GM21367 (cell line): ENCODE data around the gene PCSK4.
A peak's percentile ranks its signal among the peaks of the same experiment; 100 is the strongest.
"Not testable (repeated sequence)": the region's sequence is repeated elsewhere in the genome, so short reads cannot be mapped to it uniquely, and the experiment has no call there.

Source experiments
- ATAC-seq: cut with Tn5 transposase; IDR thresholded peaks from one replicate; pipeline ENCODE4 v1.9.1; 2021; ENCODE audit not compliant: unreplicated experiment

PCSK4 gene

DNA sequence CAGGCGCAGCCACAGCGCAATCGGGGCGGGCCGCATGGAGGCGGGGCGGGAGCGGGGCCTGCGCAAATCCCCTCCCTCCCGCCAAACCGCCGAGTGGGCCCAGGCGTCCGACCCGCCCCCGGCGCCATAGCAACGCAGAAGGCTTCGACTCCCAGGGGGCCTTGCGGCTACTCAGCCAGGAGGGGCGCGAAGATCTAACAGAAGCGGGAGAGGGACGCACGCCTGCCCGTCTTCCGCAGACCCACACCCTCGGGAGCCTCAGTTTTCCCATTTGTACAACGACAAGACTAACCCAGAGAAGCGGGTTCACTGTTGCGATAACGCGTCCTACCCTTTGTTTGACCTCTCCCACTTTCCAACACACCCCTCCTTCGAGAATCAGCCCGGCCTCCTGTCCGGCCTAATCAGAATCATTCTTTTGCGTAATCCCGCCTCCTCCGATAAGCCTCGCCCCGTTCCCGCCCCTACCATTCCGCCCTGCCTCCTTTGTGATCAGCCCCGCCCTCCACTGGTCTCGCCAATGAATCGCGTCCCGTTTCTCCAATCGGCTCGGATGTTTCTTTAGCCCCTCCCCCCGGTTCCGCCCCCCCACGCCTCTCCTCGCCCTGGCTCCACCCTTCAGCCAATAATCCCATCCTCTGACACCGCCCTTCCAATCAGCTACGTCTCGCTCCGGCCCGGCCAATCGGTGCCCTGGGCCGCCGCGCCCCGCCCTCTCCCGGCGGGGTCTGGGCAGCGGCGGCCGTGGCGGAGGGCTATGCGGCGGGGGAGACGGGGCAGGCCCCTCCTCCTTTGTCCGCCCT lies at the start of gene PCSK4:
PCSK4 (minus strand) TSS at position 40 of the 803 bp plus-strand sequence; CDS start at position 36, 4 bp downstream.
- peak; percentile 75 for ATAC-seq

DNA sequence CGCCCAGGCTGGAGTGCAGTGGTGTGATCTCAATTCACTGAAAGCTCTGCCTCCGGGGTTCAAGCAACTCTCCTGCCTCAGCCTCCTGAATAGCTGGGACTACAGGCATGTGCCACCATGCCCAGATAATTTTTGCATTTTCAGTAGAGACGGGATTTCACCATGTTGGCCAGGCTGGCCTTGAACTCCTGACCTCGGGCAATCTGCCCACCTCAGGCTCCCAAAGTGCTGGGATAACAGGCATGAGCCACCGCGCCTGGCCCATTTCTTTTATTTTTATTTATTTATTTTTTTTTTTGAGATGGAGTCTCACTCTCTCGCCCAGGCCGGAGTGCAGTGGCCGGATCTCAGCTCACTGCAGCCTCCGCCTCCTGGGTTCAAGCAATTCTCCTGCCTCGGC lies 49.6 kb upstream of the PCSK4 start:
- not testable (repeated sequence) for ATAC-seq

- ATAC-seq: no peak
These were observed 48.8 kb upstream of the PCSK4 start for GRCh38 chr19:1538978-1539377.

- not testable (repeated sequence) for ATAC-seq
These were observed 45.5 kb upstream of the PCSK4 start for GRCh38 chr19:1535699-1536098.

GRCh38 chr19:1534972-1535371 lies 44.8 kb upstream of the PCSK4 start:
- no peak for ATAC-seq

- no peak for ATAC-seq
These were observed 43.5 kb upstream of the PCSK4 start for GRCh38 chr19:1533510-1534150.

- ATAC-seq: no peak
These were observed 41.9 kb upstream of the PCSK4 start for GRCh38 chr19:1532003-1532402.

DNA sequence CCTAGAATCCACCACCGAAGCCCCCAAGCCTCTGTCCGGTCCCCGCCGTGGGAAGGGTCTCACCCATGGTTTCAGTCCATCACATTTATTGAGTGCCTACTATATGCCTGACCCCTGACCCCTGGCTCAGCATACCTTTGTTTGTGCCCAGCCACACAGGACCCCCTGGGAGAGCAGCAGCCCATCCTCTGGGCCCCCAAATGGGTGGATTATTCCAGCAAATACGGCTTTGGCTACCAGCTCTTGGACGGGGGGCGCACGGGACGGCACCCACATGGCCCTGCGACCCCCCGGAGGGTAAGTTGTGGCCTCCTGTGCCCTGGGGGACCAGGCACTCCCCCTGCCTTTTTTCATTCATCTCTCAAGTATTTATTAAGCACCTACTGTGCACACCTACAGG lies 41.4 kb upstream of the PCSK4 start:
- no peak for ATAC-seq

DNA sequence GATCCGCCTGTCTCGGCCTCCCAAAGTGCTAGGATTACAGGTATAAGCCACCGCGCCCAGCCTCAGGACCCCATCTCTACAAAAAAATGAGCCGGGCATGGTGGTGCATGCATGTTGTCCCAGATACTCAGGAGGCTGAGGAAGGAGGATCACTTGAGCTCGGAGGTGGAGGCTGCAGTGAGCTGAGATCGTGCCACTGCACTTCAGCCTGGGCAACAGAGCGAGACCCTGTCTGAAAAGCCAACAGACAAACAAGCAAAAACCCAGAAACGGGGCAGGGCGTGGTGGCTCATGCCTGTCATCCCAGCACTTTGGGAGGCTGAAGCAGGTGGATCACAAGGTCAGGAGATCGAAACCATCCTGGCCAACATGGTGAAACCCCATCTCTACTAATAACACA lies 40.7 kb upstream of the PCSK4 start:
- ATAC-seq: not testable (repeated sequence)

DNA sequence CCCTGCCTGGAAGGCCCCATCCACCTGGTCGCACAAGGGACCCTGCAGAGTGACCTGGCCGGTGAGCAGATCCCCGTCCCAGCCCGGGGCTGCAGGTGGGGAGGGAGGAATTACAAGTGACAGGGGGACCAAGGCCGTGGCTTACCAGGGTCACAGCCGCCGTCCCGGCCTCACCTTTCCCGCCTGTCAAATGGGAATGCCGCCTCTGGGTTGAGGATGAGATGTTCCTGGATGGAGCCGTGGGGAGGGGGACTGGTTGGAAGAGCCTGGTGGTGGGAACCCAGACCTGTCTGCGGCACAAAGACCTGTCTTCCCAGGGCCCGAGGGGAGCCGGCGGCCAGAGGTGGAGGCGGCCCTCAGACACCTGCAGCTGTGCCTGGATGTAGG lies 39.3 kb upstream of the PCSK4 start:
- no peak for ATAC-seq

DNA sequence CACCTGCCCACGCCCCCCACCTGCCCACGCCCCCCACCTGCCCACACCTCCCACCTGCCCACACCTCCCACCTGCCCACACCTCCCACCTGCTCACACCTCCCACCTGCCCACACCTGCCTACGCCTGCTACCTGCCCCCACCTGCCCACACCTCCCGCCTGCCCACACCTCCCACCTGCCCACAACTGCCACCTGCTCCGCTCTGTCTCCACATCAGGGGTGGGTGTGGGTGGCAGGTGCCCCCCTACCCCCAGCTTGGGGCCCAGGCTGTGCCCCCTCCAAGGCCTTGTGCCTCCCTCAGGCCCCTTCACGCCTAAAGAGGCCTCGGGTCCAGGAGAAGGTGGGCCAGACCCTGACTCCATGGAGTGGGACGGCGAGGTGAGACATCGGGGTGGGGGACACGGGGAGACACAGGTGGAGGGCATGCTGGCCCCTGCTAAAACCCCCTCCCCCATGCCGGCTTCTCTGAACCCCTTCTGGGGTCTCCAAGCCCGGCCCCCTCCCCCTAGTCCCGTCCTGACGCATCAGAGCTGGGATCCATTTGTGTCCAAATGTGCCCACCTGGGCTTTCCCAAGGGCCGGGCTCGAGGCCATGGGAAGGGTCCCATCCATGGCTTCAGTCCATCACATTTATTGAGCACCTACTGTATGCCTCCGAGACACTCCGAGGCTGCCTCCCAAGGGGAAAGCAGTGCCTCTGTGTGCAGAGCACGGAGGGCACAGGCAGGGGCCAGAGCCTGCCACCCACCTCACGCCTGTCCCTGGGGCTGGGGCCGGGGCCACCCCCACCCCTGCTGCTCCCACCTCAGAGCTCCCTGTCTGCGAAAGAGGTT lies 38.7 kb upstream of the PCSK4 start:
- no peak for ATAC-seq

- no peak for ATAC-seq
These were observed 37.6 kb upstream of the PCSK4 start for GRCh38 chr19:1527650-1528309.

GRCh38 chr19:1526979-1527649 lies 37.0 kb upstream of the PCSK4 start:
- ATAC-seq: no peak

DNA sequence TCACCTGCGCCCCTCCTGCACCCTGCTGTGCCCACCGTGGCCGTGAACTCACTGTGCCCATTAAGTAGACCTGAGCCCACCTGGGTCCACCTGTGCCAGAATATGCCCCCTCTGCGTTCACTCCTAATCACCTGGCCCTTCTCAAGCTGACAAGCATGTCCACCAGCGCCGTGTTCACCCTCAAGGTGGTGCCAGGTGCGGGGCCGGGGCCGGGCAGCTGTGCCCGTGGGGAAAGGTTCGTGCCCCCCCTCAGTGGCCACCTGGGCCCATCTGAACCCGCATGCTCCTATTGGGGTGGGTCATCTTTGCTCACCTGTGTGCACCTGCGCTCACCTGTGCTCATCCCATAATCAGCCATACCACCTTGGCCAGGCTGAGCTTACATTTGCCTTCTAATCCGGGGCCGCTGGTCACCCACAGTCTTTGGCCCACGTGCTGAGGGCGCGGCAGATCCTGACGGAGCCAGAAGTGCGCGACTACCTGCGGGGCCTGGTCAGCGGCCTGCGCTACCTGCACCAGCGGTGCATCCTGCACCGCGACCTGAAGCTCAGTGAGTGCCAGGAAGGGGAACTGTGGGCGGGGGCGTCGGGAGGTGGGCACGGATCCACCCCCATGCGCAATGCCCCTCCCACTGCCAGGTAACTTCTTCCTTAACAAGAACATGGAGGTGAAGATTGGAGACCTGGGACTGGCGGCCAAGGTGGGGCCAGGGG lies 36.1 kb upstream of the PCSK4 start:
- no peak for ATAC-seq

- no peak for ATAC-seq
These were observed 35.2 kb upstream of the PCSK4 start for GRCh38 chr19:1525343-1525742.

DNA sequence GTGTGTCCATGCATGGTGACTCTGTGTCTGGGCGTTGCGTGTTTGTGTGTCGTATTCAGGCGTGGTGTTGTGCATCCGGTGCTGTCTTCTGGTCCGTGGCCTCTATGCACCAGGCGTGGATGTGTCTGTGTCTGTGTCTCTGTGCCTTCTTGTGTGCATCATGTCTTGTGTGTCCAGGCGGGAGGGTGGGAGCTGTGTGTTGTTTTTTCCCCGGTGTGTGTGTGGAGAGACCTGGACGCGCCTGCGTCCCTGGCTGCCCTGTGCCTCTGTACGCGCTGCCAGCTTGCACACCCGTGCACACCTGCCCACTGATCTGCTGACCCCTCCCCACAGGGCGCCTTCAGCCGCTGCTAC lies 34.8 kb upstream of the PCSK4 start:
- no peak for ATAC-seq

DNA sequence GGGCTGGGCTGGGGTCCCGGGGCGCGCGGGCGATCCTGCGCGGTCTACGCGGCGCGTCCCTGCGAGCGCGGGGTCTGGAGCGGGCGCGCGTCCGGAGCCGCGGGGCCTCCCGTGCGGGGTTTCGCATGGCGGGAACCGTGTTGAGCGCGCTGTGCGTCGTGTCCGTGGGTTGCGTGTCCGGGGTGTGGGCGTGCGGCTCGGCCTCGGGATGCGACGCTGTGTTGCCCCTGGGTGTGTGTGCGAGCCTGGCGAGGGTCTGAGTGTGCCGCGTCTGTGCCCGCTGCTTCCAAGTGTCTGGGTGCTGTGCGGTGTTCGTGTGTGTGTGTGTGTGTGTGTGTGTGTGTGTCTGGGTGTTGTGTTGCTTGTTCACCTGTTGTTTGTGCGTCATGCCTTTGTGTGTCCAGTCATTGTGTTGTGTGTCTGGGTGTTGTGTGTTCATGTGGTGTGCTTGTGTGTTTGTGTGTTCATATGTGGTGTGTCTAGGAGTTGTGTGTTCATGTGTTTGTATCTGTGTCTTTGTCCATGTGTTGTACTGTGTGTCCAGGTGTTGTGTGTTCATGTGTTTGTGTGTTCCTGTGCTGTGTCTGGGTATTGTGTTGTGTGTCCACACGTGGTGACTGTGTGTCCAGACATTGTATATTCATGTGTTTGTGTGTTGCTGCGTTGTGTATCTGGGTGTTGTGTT lies 34.3 kb upstream of the PCSK4 start:
- no peak for ATAC-seq

- ATAC-seq: no peak
These were observed 33.5 kb upstream of the PCSK4 start, which contains the start of gene PLK5 for GRCh38 chr19:1523412-1524286. Gene PLK5 (plus strand): TSS chr19:1524077. CDS start chr19:1526997, 2,920 bp downstream.
